GM13977 (cell line): Measurements from ENCODE around the gene PLEKHM2.

Experiments used
- DNase-seq: peaks from one replicate; pipeline ENCODE4 v3.0.0; 2012; ENCODE audit warnings: low spot score
- in situ Hi-C: fragments of 300-500 bp; cut with MboI; formaldehyde crosslinking; loops from one replicate; pipeline ENCODE4 v1.12.0; 2022; ENCODE audit warnings: low sequenced_read_pairs, low pct_unique_long_range_greater_than_20kb, mixed read lengths, inconsistent platforms; ENCODE audit not compliant: unreplicated experiment
- TF ChIP-seq, protein P1 (sequence below): IDR thresholded peaks from 2 replicates; pipeline ENCODE4 v1.5.1; 2012; ENCODE audit warnings: mild to moderate bottlenecking, control low read depth; ENCODE audit not compliant: insufficient read depth; ENCODE audit errors: extremely low read depth, missing control alignments

PLEKHM2 gene

DNA sequence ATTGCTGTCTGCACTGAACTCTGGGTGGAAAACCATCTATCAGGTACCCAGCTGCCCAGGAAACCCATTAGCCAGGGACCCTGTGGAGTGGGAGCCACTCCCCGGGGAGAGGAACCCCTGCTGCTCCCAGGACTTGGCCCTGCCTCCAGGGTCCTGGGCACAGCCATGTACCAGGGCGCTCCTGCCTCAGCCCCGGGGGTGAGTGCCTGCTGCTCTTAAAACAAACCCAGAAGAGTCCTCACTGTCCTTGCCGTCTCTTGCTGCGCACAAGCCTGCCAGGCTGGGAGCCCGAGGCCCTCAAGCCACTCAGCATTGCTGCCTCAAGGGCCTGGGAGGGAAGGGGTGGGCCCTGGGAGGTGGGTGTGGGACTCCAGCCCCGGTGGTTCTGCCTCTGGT, 48.6 kb downstream of the PLEKHM2 start:
- TF ChIP-seq, protein P1, sequence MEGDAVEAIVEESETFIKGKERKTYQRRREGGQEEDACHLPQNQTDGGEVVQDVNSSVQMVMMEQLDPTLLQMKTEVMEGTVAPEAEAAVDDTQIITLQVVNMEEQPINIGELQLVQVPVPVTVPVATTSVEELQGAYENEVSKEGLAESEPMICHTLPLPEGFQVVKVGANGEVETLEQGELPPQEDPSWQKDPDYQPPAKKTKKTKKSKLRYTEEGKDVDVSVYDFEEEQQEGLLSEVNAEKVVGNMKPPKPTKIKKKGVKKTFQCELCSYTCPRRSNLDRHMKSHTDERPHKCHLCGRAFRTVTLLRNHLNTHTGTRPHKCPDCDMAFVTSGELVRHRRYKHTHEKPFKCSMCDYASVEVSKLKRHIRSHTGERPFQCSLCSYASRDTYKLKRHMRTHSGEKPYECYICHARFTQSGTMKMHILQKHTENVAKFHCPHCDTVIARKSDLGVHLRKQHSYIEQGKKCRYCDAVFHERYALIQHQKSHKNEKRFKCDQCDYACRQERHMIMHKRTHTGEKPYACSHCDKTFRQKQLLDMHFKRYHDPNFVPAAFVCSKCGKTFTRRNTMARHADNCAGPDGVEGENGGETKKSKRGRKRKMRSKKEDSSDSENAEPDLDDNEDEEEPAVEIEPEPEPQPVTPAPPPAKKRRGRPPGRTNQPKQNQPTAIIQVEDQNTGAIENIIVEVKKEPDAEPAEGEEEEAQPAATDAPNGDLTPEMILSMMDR: no peak
- no peak for DNase-seq
- in situ Hi-C loops: no loop called here

DNA sequence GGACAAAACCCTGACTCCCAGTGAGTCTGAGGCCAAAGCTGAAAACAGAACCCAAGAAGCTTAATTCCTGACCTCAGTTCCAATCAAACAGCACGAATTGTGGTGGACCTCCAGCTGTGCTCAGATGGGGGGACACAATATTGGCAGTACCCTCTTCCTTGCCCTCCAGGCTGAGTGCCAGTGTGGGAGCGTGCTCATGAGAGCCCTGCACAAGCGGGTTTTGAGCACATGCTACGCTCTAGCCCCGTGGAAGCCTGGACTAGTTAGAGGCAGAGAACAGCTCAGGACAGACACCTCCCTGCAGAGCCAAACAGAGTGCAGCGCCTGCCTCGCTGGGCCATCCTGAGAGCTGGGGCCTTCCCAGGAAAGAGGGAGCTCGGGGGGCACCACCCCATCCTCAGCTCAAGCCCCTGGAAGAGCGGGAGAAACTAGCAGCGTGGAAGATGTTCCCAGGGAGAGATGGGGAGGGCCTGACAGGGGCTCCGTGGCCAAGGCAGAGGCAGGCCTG, 49.2 kb downstream of the PLEKHM2 start:
- no peak for DNase-seq
- TF ChIP-seq, protein P1: no peak
- in situ Hi-C loops: no loop called here

DNA sequence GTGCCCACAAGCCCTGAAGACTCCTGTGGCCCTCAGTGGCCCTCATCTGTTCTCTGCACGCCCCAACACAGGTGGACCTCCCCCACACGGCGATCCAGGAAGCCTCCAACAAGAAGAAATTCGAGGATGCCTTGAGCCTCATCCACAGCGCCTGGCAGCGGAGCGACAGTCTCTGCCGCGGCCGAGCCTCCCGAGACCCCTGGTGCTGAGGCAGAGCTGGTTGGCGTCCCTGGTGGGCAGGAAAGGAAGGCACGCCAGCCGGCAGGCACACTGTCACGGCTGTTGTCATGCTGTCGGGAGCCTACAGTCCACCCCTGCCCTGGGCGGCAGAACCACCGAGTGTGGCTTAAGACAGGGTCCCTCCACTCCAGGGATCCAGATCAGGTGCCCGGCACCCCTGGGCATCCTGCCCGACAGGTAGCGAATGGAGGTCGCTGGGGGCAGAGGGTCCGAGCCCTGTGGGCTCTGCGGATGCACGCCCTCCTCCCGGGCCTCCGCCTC, 49.7 kb downstream of the PLEKHM2 start:
- TF ChIP-seq, protein P1: no peak
- in situ Hi-C loops: no loop called here
- DNase-seq: no peak

DNA sequence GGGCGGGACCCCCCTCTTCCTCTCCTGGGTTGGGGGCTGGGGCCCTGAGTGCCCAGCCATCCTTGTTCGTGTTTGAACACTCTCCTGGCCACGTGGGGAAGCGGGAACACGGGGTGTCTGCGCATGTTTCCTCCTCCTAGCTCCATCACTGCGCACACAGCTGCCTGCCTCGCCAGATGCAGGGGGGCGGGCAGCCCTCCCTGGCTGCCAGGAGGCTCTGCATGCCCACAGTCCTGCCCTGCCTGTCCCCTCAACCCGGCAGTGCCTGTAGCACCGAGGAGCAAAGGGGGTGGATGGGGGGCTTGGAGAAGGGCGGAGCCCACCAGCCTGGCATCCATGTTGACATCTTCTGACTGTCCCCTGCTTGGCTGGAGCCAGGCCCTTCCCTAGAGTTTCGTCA, 50.2 kb downstream of the PLEKHM2 start:
- in situ Hi-C loops: no loop called here
- TF ChIP-seq, protein P1: no peak

DNA sequence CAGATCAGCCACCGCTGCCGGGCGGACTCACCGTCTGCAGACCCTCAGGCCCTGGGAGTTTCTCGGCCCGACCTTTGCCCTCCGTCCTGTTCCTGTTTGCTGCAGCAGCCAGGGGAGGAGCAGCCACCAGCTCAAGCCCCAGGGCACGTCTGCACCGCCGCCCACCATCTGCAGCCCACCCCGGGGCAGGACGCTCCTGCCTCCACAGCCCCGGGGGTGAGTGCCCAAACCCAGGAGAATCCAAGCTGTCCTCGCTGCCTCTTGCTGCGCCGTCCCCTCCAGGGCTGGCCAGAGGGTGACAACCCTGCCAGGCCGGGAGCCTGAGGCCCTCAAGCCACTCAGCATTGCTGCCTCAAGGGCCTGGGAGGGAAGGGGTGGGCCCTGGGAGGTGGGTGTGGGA, 50.8 kb downstream of the PLEKHM2 start:
- in situ Hi-C loops: no loop called here
- no peak for DNase-seq
- TF ChIP-seq, protein P1: no peak

More for the DNA sequence above, 50.2 kb downstream of the PLEKHM2 start:
- no peak for DNase-seq

DNA sequence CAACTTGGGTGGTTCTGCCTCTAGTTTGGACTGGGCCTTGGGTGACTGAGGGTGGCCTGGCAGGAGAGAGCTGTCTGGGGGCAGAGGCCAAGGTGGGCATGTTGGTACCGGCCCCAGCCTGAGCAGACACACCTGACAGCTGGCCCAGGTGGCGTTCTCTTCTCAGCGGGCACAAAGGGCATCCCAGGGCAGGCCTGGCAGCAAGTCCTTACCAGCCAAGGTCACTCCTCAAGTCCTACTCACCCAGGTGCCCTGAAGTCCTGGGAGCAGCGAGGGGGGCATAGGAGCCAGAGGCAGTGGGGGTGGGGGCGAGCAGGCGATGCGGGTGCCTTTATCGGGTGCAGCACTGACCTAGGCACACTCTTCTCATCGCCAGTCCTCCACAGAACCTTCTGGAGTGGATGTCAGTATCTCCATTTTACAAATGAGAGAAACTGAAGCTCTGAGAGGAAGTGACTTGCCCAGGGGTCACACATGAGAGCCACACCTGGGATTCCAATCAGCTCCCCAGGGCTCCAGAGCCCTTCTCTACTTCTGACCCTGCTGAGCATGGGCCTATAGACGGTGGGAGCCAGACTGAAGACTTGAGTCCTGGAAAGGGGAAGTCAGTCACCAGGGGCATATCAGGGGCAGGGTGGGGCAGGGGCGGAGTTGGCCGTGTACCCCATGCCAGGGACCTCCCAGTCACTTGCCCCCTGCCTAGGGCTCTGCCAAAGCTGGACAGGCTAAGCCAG, 51.4 kb downstream of the PLEKHM2 start:
- TF ChIP-seq, protein P1: no peak
- in situ Hi-C loops: no loop called here
- DNase-seq: no peak
